SK-N-SH (cell line): ENCODE measurements around the gene LETM1.

Experiments used
- CTCF ChIP-seq: fragments of 200-600 bp; sonication (generic); IDR thresholded peaks from 2 replicates; pipeline ENCODE4 v1.6.1; 2017; ENCODE audit warnings: antibody characterized with exemption, mild to moderate bottlenecking, moderate library complexity
- EP300 ChIP-seq, 2 experiments: IDR thresholded peaks; 2 replicates each; pipeline versions ENCODE4 v1.4.0 to v1.6.1; 2012; ENCODE audit warnings: borderline replicate concordance in 1 of 2, low read depth in 1 of 2, low read length in 1 of 2
- FOXJ3 ChIP-seq: sonication (generic); formaldehyde crosslinking; IDR thresholded peaks from 2 replicates; pipeline ENCODE4 v1.5.1; 2020; ENCODE audit warnings: mild to moderate bottlenecking, missing genetic modification reagents
- GABPA ChIP-seq: IDR thresholded peaks from 2 replicates; pipeline ENCODE4 v1.4.0; 2012; ENCODE audit warnings: low read depth, mild to moderate bottlenecking
- PBX3 ChIP-seq: IDR thresholded peaks from 2 replicates; pipeline ENCODE4; 2012
- RAD21 ChIP-seq: IDR thresholded peaks from 2 replicates; pipeline ENCODE4 v1.6.1; 2012; ENCODE audit warnings: mild to moderate bottlenecking, low read length
- YY1 ChIP-seq: IDR thresholded peaks from 2 replicates; pipeline ENCODE4 v1.4.0; 2012; ENCODE audit warnings: low read depth, mild to moderate bottlenecking

- TF ChIP-seq YY1 (no peak), CTCF (no peak), RAD21 (no peak), FOXJ3 (CRISPR knock-in tag) (no peak), GABPA (no peak), EP300 (IDR thresholded peaks at IDR 0.05; ENCODE audit: borderline replicate concordance in 1 of 2, low read depth in 1 of 2, low read length in 1 of 2) (no peak), PBX3 (no peak)
Measured at GRCh38 chr4:1871471-1872021, 15.6 kb upstream of the LETM1 start.
